PC-9 (cell line): ENCODE data around the gene PPM1H. TPM values are rescaled to one million over a fixed set of nuclear protein-coding genes. Genes with fewer than 3 reads are reported as not detected.
"Not testable (repeated sequence)": the region's sequence is repeated elsewhere in the genome, so short reads cannot be mapped to it uniquely, and the experiment has no call there.

Experiments
- BruUV-seq: library from RNA; stranded (reverse); fragments of 400-500 nt; replicated peaks from 2 replicates; lab custom pipeline; 2021; lab: Mats Ljungman, UMichigan
- CTCF ChIA-PET: fragments of 300-600 bp; sonication (Branson Sonifier 250); formaldehyde crosslinking; loops from one replicate; lab custom pipeline; 2022; ENCODE audit warnings: antibody characterized with exemption; lab: Charles Lee
- POLR2A ChIA-PET: fragments of 300-600 bp; sonication (Branson Sonifier 250); formaldehyde crosslinking; loops from one replicate; lab custom pipeline; 2022; ENCODE audit warnings: antibody characterized with exemption; ENCODE audit not compliant: unreplicated experiment; lab: Charles Lee
- DNase-seq, 2 experiments: peaks; one replicate each; pipeline versions ENCODE4 v3.0.0 to v3.0.0-alpha.2; 2015 to 2022; ENCODE audit warnings: mixed read lengths in 1 of 2
- H2AFZ ChIP-seq: fragments of 200-600 bp; sonication (generic); 2 replicates; pipeline ENCODE4 v1.8.1; 2017; ENCODE audit warnings: antibody characterized with exemption
- H3F3A ChIP-seq: fragments of 200-600 bp; sonication (generic); 2 replicates; pipeline ENCODE4 v1.8.1; 2017; ENCODE audit warnings: antibody characterized with exemption, mild to moderate bottlenecking, low read depth; ENCODE audit not compliant: insufficient read depth
- H3K27ac ChIP-seq: fragments of 200-600 bp; sonication (generic); 2 replicates; pipeline ENCODE4 v1.6.1; 2016; ENCODE audit warnings: mixed run types
- H3K27me3 ChIP-seq: fragments of 200-600 bp; sonication (generic); 2 replicates; pipeline ENCODE4 v1.6.1; 2016; ENCODE audit warnings: low read depth, mixed run types; ENCODE audit not compliant: insufficient read depth
- H3K36me3 ChIP-seq: fragments of 200-600 bp; sonication (generic); 2 replicates; pipeline ENCODE4 v1.6.1; 2016; ENCODE audit warnings: low read depth, mixed run types
- H3K4me1 ChIP-seq: fragments of 200-600 bp; sonication (generic); replicated peaks from 2 replicates; pipeline ENCODE4 v1.6.1; 2016; ENCODE audit warnings: mixed run types; ENCODE audit not compliant: insufficient read depth
- H3K4me2 ChIP-seq: fragments of 200-600 bp; sonication (generic); 2 replicates; pipeline ENCODE4 v1.6.1; 2017; ENCODE audit warnings: mixed run types
- H3K4me3 ChIP-seq: fragments of 200-600 bp; sonication (generic); 2 replicates; pipeline ENCODE4 v1.6.1; 2016; ENCODE audit warnings: mixed run types
- H3K79me2 ChIP-seq: fragments of 200-600 bp; sonication (generic); 2 replicates; pipeline ENCODE4 v1.6.1; 2017; ENCODE audit warnings: low read depth, mixed run types
- H3K9me2 ChIP-seq: fragments of 200-600 bp; sonication (generic); 2 replicates; pipeline ENCODE4 v1.8.1; 2017; ENCODE audit warnings: mild to moderate bottlenecking; ENCODE audit not compliant: insufficient read depth
- H3K9me3 ChIP-seq: fragments of 200-600 bp; sonication (generic); 2 replicates; pipeline ENCODE4 v1.8.1; 2016; ENCODE audit warnings: low read depth; ENCODE audit not compliant: insufficient read depth
- H4K20me1 ChIP-seq: fragments of 200-600 bp; sonication (generic); 2 replicates; pipeline ENCODE4 v1.8.1; 2017; ENCODE audit not compliant: insufficient read depth
- EZH2 ChIP-seq: fragments of 200-600 bp; sonication (generic); IDR thresholded peaks from 2 replicates; pipeline ENCODE4 v1.8.0; 2017; ENCODE audit warnings: antibody characterized with exemption, low read depth
- intact Hi-C: fragments of 100-400 bp; cut with micrococcal nuclease; formaldehyde crosslinking; loops from one replicate; pipeline ENCODE4 v1.10.0; 2022; ENCODE audit not compliant: unreplicated experiment
- total RNA-seq: library from RNA; stranded (reverse); gene quantifications from 2 replicates; pipeline ENCODE4 v1.2.3, GENCODE V29; 2021
- TF ChIP-seq, protein P1 (sequence below): fragments of 200-600 bp; sonication (generic); conservative IDR thresholded peaks from 2 replicates; pipeline ENCODE4 v1.6.1; 2017; ENCODE audit warnings: mixed run types, antibody characterized with exemption, mild to moderate bottlenecking, moderate library complexity

PPM1H gene
- total RNA-seq, 1 experiment from 2014 or later, result 11.4 TPM

- no peak overlapping the region for H2AFZ ChIP-seq
- no peaks in the 10 kb centered on the region for H4K20me1 ChIP-seq
- CTCF ChIA-PET, result no interaction called here
- no peak overlapping the region for H3K27ac ChIP-seq
- H3F3A ChIP-seq, result no peaks in the 10 kb centered on the region
- intact Hi-C loops, result no loop called here
- H3K9me2 ChIP-seq, result no peaks in the 10 kb centered on the region
- POLR2A ChIA-PET, result interaction anchor here (0.5 kb wide), 1 partner anchor 240 kb away, joined by 6 read pairs; no protein-coding TSS in a partner anchor
- no peaks in the 10 kb centered on the region for H3K27me3 ChIP-seq
- BruUV-seq, result no TSS peak
- no peak overlapping the region for H3K4me3 ChIP-seq
- H3K4me2 ChIP-seq, result no peak overlapping the region
- H3K4me1 ChIP-seq, result peaks cover 11% of the 10 kb centered on the region; the same call in 1 of the 2 replicates
- no peak for TF ChIP-seq EZH2
- TF ChIP-seq, protein P1, sequence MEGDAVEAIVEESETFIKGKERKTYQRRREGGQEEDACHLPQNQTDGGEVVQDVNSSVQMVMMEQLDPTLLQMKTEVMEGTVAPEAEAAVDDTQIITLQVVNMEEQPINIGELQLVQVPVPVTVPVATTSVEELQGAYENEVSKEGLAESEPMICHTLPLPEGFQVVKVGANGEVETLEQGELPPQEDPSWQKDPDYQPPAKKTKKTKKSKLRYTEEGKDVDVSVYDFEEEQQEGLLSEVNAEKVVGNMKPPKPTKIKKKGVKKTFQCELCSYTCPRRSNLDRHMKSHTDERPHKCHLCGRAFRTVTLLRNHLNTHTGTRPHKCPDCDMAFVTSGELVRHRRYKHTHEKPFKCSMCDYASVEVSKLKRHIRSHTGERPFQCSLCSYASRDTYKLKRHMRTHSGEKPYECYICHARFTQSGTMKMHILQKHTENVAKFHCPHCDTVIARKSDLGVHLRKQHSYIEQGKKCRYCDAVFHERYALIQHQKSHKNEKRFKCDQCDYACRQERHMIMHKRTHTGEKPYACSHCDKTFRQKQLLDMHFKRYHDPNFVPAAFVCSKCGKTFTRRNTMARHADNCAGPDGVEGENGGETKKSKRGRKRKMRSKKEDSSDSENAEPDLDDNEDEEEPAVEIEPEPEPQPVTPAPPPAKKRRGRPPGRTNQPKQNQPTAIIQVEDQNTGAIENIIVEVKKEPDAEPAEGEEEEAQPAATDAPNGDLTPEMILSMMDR, result no peak
- 0 out of 2 replicates have a peak, but pooled peaks cover 3% of the 10 kb centered on the region for H3K79me2 ChIP-seq
- DNase-seq, result no peak
- H3K36me3 ChIP-seq, result no peaks in the 10 kb centered on the region
- H3K9me3 ChIP-seq, result no peaks in the 10 kb centered on the region
Measured at GRCh38 chr12:62882696-62883095, 52.3 kb downstream of the PPM1H start.

DNA sequence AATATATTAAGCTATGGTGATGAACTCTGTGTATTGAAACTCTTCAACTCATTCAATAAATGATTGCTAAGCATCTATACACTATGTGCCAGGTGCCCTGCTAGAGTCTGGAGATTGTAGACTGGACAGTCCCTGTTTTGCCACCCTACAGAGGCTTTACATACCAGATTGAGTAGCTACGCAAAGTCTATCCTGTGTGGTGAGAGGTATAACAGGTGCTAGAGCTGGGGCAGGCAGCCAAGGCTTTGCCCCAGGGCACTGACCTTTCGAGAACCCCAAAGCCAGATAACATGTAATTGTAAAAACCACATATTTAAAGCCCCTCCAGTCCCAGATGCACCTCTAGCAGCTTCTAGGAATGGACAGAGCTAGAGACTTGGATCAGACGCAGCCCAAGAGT lies 52.8 kb downstream of the PPM1H start:
- Histone ChIP-seq H3F3A (no peaks in the 10 kb centered on the region), H4K20me1 (no peaks in the 10 kb centered on the region), H3K79me2 (no peaks in the 10 kb centered on the region), H3K4me3 (no peak overlapping the region), H3K27me3 (no peaks in the 10 kb centered on the region), H2AFZ (no peak overlapping the region), H3K9me3 (no peaks in the 10 kb centered on the region), H3K9me2 (no peaks in the 10 kb centered on the region), H3K36me3 (no peaks in the 10 kb centered on the region), H3K4me2 (no peak overlapping the region), H3K27ac (no peak overlapping the region), H3K4me1 (peaks cover 11% of the 10 kb centered on the region; the same call in 1 of the 2 replicates)
- intact Hi-C loops, result no loop called here
- ChIA-PET CTCF (no interaction called here), POLR2A (interaction anchor here (0.5 kb wide), 1 partner anchor 239 kb away, joined by 6 read pairs; no protein-coding TSS in a partner anchor)
- TF ChIP-seq, protein P1, result no peak
- no peak for TF ChIP-seq EZH2
- no TSS peak for BruUV-seq
- DNase-seq, result no peak

DNA sequence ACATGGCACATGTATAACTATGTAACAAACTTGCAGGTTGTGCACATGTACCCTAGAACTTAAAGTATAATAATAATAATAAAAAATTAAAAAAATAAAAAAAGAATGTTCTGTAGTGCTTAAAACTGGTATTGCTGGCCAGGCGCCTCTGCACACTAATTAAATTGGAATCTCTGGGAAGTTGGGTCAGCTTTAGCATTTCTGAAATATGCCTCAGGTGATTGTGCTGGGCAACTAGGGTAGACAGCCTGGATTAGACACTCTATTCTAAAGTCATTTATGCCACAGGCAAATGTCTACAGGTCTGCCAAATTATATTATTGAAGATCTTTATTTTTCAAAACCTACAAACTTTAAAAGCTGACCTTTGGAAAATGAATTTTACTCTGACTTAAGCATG lies 55.3 kb downstream of the PPM1H start:
- Histone ChIP-seq H3K9me2 (no peaks in the 10 kb centered on the region), H3F3A (no peaks in the 10 kb centered on the region), H3K79me2 (no peaks in the 10 kb centered on the region), H3K27me3 (no peaks in the 10 kb centered on the region), H3K4me3 (no peak overlapping the region), H3K9me3 (no peaks in the 10 kb centered on the region), H3K4me2 (no peak overlapping the region), H3K4me1 (peaks cover 11% of the 10 kb centered on the region), H3K36me3 (no peaks in the 10 kb centered on the region), H3K27ac (0 out of 2 replicates have a peak overlapping the region, but pooled peaks have one; percentile 4), H2AFZ (no peak overlapping the region), H4K20me1 (no peaks in the 10 kb centered on the region)
- no TSS peak for BruUV-seq
- intact Hi-C loops, result no loop called here
- ChIA-PET CTCF (interaction anchor here (0.5 kb wide), 1 partner anchor 11 kb away, joined by 6 read pairs; no protein-coding TSS in a partner anchor), POLR2A (interaction anchor here (0.6 kb wide), 1 partner anchor 13 kb away, joined by 5 read pairs; no protein-coding TSS in a partner anchor)
- TF ChIP-seq EZH2, result no peak
- TF ChIP-seq, protein P1, result no peak
- DNase-seq, result peak; percentile 6 to 49

- H3K79me2 ChIP-seq, H4K20me1 ChIP-seq, intact Hi-C loops, BruUV-seq, H3F3A ChIP-seq, H3K27me3 ChIP-seq, H3K27ac ChIP-seq, H3K4me3 ChIP-seq, H3K4me2 ChIP-seq, H2AFZ ChIP-seq, H3K9me2 ChIP-seq, H3K9me3 ChIP-seq, H3K36me3 ChIP-seq, DNase-seq, CTCF ChIA-PET: not testable (repeated sequence)
- H3K4me1 ChIP-seq, result peaks cover 16% of the 10 kb centered on the region
- POLR2A ChIA-PET, result interaction anchor here (0.6 kb wide), 1 partner anchor 13 kb away, joined by 5 read pairs; no protein-coding TSS in a partner anchor
Measured at GRCh38 chr12:62879228-62879627, 55.7 kb downstream of the PPM1H start.
